ENCODE data around the gene C3orf33.
"Not testable (repeated sequence)": the region's sequence is repeated elsewhere in the genome, so short reads cannot be mapped to it uniquely, and the experiment has no call there.

The C3orf33 gene, protein sequence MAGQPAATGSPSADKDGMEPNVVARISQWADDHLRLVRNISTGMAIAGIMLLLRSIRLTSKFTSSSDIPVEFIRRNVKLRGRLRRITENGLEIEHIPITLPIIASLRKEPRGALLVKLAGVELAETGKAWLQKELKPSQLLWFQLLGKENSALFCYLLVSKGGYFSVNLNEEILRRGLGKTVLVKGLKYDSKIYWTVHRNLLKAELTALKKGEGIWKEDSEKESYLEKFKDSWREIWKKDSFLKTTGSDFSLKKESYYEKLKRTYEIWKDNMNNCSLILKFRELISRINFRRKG

DNA sequence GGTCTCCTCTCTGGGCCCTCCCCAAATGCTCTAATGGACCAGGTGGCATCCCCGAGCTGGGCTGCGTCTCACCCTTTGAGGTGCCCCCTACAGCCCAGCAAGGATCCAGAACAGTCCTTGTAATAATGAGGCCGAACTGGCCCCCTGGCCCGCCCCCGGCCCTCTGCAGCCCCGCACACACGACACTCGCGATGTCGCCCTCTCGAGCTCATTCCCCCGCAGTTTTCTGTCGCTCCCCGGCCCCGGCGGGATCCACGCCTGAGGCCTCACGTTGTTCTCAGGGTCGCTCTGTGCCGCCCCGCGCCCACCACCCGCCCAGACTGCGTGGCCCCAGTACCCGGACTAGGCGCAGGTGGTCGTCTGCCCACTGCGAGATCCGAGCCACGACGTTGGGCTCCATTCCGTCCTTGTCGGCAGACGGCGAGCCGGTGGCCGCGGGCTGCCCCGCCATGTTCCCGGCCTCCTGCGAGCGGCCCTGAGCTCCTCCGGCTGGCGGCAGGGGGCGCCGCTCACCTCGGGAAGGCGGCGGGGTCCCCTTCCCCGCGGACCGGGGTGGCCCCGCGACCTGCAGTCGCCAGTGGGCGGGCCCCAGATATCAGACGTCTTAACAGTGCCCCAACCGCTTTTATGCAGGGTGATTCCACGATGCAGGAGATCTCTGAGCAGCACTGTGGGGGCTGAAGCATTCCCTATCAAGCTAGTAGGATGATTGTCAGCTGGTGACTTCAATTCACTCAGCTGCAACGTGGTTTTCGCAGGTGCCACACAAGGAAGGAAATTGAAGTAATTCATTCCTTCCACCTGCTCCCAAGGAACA is at the start of gene C3orf33:
TSS of gene C3orf33 (minus strand) at position 477 of the 817 bp plus-strand sequence. CDS start at position 451, 26 bp downstream.
- peak; percentile 61 for DNase-seq (ENCODE audit: low spot score)

DNA sequence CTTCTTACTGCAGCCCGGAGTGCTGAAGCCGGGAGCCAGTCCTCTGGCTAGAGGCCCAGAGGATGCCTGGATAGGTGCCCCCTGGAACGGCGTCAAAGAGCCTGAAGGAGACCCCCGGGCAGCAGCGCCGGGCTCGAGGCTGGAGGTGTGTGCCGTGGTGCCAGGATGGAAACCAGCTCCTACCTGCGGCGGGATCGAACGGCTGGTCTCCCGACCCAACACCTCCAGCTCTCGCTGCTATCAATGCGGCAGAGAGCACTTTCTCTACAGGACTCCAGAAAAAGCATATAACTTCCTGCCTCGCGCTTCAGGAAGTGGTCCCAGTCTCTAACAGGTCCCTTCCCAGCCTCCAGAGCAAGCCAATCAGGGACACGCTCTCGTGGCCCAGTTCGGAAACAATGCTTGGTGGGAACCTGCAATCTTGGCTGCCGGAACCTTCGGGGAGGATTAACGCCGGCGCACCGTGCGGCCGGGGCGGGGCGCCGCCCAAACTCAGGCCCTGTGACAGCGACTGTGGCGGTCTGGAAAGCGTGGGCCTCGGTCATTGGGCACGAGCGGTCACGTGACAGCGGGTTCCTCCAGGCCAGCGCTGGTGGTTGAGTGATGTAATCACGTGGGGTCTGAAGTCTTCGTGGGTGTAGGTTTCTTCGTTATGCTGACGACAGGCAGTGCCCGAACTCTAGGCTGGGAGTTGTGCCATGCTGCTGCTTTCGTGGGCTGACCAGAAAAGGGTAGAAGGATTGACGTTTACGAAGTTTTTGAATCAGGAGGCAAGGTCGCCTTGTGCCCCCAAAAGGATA is 48.3 kb upstream of the C3orf33 start, which contains the start of gene SLC33A1:
TSS of gene SLC33A1 (minus strand) at position 287 of the 800 bp plus-strand sequence. CDS start 430 bp downstream, outside the sequence.
- DNase-seq (ENCODE audit: low spot score), result peak; percentile 99

DNA sequence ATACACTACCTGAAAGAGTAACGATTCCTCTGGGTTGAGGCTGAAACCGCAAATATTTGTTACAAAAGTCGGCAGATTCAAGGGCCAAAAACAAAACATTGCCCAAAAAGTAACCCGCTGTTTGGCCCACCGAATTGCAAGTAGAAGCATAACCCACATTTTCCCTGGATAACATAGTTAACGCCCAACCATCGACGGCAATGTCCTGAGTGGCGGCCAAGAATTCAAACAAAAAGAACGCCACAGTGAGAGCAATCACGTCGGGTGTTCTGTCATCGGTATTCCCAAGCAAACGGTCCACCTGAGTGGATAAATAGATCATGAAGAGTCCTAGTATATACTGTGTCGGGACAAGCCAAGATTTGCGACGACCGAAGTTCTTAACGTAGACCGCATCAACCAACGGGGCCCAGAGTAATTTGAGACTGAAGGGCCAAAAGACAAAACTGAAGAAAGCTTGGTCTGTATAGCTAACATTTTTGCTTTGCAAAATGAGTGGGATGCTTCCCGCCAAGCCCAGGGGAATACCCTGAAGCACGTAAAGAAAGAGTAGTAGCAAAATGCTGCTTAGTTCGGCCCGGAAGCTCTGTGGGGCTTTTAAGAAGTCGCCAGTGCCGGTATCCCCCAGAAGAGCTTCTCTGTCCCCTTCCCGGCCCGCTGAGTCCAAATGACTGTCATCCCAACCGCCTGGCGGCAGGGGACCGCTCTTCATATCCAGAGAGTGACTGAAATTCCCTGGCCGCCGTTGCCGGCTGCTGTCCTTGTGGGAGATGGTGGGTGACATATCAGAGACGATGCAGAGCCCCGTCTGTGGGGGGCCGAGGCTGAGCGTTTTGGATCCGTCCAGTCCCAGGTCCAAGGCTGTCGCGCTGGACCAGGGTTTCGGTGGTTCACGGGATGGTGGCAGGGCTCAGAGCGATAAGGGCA is 47.4 kb upstream of the C3orf33 start:
- DNase-seq (ENCODE audit: low spot score), result no peak

DNA sequence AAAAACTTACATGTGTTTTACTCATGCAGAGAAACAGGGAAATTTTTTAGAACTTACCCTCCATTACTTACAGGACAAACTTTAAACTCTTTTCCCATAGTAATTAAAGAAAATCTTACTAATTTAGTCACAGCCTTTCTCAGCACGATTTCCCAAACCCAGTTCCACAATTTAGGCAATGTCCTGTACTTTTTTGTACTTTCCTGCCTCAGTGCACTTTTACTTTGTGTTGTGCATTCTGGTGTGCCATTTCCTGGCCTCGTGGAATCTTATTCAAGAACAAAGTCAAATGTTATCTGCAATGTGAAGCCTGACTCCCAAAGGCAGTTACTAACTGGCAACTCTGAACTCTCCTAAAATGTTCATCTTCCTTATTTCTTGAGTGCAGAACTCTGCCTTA is 46.3 kb upstream of the C3orf33 start:
- no peak for DNase-seq (ENCODE audit: low spot score)

DNA sequence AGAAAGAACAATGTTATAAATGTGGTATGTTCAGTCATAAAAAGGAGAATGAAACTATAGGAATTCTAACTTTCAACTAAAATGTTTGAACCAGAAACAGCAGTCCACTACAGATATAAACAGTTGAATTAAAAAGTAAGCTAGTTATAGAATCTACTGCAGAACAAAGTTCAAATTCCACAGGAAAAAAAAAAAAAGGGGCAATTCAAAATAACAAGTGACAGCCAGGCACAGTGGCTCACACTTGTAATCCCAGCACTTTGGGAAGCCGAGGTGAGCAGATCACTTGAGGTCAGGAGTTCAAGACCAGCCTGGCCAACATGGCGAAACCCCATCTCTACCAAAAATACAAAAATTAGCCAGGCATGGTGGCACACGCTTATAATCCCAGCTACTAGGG is 43.3 kb upstream of the C3orf33 start:
- not testable (repeated sequence) for DNase-seq (ENCODE audit: low spot score)

DNA sequence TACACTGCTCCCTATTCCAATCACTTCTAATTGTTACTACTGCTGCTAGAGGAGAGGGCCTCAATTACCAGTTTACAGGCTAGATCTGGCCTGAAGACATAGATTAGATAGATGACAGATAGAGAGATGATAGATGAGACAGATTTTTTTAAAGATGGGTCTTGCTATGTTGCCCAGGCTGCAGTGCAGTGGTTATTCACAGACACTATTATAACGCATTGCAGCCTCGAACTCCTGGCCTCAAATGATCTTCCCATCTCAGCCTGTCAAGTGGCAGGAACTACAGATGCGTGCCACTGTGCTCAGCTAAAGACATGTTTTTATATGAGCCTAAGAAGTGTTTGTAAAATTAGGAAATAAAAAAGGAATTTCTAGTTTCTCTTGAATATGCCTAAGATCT is 41.9 kb upstream of the C3orf33 start:
- DNase-seq (ENCODE audit: low spot score), result no peak

DNA sequence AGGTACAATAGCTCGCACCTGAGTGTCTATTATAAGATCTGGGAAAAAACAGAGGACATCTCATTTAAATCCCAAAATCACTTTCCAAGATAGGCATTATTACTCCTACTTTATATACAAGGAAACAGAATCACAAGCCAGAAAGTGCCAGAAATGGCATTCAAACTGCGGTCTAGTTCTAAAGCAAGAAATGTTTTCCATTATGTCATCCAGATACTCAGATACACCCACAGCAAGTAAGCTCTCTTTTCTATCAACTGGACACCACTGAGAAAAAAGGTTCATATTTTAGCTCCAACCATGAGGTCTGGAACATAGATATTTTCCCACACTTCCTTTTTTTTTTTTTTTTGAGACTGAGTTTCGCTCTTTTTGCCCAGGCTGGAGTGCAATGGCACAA is 40.0 kb upstream of the C3orf33 start:
- DNase-seq (ENCODE audit: low spot score), result no peak

DNA sequence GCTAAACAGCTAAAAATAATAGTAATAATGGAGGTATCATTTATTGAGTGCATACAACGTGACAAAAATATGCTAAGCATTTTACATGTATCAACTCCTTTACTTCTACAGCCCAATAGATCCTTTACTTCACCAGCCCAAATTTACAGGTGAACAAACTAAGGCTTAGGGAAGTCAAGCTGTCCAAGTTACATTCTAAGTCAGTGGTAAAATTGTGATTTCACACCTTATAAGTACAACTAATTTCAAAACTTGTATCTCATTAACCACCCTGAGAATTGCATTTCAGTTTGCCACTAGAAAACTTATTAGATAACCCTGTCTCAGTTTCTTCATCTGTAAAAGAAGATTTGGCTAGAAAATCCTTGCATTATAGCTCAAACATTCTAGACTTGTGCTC is 37.5 kb upstream of the C3orf33 start:
- no peak for DNase-seq (ENCODE audit: low spot score)

DNA sequence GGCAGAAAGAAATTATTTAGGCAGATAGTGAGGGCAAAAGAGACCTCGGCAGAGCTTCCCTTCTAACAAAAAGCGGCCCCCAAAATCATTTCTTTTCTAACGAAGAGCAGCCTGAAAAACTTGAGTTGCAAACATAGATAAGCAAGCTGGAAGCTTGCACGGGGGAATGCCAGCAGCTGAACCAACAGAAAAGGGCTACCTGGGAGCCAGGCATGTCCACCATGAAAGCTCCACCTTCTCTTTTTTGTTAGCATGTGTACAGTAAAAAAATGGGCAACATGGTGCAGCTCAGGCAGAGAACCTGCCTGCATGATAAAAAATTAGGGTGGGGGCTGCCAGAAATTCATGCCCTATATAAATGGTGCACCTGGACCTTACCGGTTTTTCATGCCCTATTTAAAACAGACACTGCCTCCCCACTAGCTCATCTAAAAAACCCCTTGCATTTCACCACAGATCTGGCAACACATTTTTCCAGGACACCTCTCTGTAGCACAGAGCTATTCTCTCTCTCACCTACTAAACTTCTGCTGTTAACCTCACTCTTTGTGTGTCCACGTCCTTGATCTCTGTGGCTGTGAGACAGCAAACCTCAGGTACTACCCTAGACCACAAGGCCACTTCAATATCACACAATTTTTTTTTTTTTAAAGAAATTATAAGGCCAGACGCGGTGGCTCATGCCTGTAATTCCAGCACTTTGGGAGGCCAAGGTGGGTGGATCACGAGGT is 29.4 kb upstream of the C3orf33 start:
- DNase-seq (ENCODE audit: low spot score), result no peak

DNA sequence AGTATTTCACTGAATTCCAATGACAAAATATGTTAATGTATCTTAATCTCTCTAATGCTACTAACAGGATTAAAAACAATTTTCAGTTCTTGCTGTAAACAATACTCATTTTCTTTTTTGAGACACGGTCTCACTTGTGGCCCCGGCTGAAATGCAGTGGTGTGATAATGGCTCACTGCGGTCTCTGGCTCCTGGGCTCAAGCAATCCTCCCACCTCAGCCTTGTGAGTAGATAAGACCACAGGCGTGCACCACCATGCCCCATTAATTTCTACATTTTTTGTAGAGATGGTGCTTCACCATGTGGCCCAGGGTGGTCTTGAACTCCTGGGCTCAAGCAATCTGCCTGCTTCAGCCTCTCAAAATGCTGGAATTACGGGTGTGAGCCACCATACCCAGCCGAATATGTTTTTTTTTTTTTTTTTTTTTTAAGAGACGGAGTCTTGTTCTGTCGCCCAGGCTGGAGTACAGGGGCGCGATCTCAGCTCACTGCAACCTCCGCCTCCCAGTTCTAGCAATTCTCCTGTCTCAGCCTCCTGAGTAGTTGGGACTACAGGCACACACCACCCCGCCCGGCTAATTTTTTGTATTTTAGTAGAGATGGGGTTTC is 22.5 kb upstream of the C3orf33 start:
- not testable (repeated sequence) for DNase-seq (ENCODE audit: low spot score)

DNA sequence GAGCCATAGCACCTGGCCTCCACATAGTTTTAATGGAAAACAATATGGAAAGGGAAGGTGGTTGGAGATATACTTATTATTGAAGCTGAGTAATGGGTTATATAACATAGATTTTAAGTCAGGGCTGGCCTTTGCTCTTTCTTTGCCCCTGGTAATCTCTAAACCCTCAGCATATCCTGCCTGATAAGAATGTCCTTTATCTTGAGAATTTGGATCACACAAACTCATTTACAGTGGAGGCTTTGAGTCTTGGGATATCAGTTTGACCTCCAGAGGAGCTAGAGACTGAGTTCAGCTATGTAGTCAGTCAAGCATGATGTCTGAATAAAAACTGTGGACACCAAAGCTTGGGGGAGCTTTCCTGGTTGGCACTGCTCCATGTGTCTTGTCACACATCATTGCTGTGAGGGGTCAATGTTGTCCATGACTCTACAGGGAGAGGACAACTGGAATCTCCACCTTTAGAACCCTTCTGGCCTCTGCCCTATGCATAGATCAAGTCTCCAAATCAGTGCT is 9.0 kb upstream of the C3orf33 start:
- DNase-seq (ENCODE audit: low spot score), result no peak

DNA sequence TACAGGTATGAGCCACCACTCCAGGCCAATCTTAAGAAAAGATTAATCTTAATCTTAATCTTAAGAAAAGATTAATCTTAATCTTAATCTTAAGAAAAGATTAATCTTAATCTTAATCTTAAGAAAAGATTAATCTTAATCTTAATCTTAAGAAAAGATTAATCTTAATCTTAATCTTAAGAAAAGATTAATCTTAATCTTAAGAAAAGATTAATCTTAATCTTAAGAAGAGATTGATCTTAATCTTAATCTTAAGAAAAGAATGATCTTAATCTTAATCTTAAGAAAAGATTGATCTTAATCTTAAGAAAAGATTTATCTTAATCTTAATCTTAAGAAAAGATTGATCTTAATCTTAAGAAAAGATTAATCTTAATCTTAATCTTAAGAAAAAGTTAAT is 7.1 kb upstream of the C3orf33 start:
- not testable (repeated sequence) for DNase-seq (ENCODE audit: low spot score)

DNA sequence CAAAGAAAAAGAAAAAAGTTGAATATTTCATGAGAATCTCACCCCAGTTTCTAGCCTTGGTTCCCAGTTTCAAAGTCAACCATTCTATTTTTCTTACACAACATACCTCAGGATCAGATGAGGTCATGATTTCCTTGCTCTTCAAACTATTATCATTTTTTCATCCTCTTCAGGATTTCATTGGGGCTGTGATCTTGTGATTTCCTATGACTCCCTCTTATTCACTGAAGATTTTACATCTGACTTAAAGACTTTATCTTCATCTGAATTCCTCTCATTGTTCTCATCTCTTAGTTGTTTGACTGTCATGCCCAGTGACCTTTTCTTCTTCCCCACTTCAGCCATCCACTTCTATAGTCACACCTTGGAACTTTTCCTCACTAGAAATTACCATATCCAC is 3.1 kb upstream of the C3orf33 start:
- DNase-seq (ENCODE audit: low spot score), result no peak

DNA sequence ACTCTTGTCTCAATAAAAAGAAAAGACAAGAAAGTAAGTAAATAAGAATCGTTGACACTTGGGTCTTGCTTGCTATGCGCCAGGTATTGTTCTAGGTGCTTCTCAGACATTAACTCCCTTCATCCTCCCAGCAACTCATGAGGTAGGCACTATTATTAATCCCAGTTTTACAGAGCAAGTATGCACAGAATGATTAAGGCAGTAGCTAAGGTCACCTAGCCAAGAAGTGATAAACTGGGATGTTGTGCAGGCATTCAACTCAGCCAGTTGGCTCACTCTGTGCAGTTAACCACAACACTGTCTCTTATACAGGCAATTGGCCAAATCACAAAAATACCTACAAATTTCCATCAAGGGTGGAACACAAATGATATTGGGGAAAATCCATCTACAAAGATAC is 1.7 kb upstream of the C3orf33 start:
- no peak for DNase-seq (ENCODE audit: low spot score)

DNA sequence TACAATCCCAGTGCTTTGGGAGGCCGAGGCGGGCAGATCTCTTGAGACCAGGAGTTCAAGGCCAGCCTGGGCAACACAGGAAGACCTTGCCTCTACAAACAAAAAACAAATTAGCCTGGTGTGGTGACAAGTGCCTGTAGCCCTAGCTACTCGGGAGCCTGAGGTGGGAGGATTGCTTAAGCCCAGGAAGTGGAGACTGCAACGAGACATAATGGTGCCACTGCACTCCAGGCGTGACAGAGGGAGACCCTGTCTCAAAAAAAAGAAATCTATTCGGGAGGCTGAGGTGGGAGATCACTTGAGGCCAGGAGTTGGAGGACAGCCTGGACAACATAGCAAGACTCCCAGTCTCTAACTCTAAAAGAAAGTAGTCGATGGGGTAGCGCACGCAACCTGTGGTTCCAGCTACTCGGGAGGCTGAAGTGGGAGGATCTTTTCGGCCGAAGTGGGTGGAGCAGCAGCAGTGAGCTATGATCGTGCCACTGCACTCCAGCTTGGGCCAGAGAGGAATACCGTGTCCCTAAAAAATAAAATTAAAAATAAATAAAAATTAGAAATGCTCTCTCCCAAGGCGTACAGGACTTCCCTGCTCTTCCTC is 775 bp downstream of the C3orf33 start:
- no peak for DNase-seq (ENCODE audit: low spot score)

DNA sequence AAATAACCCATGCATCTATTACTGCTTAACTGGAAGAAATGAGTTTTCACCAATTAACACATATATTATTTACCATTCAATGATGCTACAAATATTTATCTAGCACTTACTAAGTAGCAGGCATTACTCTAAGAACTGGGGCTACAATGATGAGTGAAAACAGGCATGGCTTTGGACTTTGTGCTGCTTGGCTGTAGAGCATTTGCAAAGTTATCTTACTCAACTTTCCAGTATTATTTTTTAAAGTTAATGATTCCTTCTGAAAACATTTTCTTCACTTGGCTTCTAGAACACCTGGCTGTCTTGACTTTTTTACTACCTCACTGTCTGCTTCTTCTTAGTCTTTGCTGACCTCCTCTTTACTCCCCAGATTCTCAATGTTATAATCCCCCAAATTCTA is 1.8 kb downstream of the C3orf33 start:
- no peak for DNase-seq (ENCODE audit: low spot score)

DNA sequence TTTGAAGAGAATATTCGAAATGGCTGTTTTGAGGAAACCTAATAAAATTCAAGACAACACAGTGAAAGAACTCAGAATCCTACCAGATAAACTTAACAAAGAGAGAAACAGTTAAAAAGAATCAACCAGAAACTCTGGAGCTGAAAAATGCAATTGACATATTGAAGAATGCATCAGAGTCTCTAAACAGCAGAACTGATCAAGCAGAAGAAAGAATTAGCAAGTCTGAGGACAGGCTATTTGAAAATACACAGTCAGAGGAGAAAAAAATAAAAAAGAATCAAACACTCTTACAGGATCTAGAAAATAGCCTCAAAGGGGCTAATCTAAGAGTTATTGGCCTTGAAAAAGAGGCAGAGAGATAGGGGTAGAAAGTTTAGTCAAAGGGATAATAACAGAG is 13.5 kb downstream of the C3orf33 start:
- no peak for DNase-seq (ENCODE audit: low spot score)

DNA sequence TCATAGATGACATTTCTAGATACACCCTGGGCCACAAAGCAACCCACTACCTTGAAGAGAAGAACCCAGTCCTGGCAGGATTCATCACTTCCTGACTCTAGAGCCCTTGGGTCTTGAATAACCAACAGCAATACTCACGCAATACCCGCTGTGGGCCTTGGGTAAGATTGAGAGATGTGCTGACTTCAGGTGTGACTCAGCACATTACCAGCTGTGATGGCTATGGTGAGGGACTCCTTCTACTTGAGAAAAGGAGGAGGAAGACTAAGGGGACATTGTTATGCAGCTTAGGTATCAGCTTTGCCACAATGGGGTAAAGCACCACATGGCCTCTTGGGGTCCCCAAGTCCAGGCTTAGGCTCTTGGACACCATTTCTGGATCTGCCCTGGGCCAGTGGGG is 14.9 kb downstream of the C3orf33 start:
- DNase-seq (ENCODE audit: low spot score), result no peak

DNA sequence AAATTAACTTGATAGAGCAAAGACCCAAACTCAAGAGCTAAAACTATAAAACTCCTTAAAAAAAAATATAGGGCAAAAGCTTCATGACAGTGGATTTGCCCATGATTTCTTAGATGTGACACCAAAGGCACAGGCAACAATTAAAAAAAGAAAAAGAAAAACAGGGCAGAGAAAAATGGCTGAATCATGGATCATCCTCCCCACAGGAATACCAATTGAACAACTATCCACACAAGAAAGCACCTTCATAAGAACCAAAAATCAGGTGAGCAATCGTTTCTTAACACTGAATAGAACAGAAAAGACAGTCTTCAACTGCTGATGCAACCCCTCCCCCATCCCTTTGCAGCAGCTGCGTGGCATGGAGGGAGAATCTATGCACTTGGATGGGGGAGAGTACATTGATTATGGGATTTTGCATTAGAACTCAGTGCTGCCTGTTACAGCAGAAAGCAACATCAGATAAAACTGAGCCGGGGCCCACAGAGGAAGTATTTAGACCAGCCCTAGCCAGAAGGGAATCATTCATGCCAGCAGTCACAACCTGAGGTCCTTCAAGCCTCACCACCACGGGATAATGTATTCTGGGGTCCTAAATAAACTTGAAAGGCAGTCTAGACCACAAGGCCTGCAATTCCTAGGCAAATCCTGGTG is 15.7 kb downstream of the C3orf33 start:
- DNase-seq (ENCODE audit: low spot score), result no peak
